Kidney (tissue), 14 donors: ENCODE results near the gene UBN1. TPM values are rescaled to one million over a fixed set of nuclear protein-coding genes. Genes with fewer than 3 reads are reported as not detected.

Source experiments
- DNase-seq, 5 donors: peaks; one replicate each; pipeline ENCODE4 v3.0.0-alpha.2; 2013 to 2020
- FAIRE-seq: peaks from 2 replicates; lab custom pipeline; 2012; peaks lifted over from hg19 to GRCh38; lab: Jason Lieb, UNC
- H3K27ac ChIP-seq, 2 donors: one replicate each; pipeline ENCODE4 v1.7.0; 2013; ENCODE audit warnings: low read depth in 2 of 2, low read length in 2 of 2, inconsistent platforms in 1 of 2
- H3K27me3 ChIP-seq: one replicate; pipeline ENCODE4 v1.7.1; 2013; ENCODE audit warnings: low read length, inconsistent platforms; ENCODE audit not compliant: control insufficient read depth, insufficient read depth
- H3K36me3 ChIP-seq, 3 donors: one replicate each; pipeline versions ENCODE4 v1.7.0 to v1.7.1; 2013; ENCODE audit warnings: low read length in 3 of 3, control low read depth in 1 of 3, inconsistent platforms in 1 of 3; ENCODE audit not compliant: insufficient read depth in 3 of 3, control insufficient read depth in 2 of 3
- H3K4me1 ChIP-seq, 3 donors: one replicate each; pipeline versions ENCODE4 v1.7.0 to v1.7.1; 2013; ENCODE audit warnings: low read length in 3 of 3, inconsistent platforms in 1 of 3, low read depth in 1 of 3; ENCODE audit not compliant: control insufficient read depth in 2 of 3, insufficient read depth in 2 of 3
- H3K4me3 ChIP-seq, 3 donors: one replicate each; pipeline versions ENCODE4 v1.7.0 to v1.8.1; 2013; ENCODE audit warnings: low read length in 3 of 3, control low read depth in 1 of 3, inconsistent platforms in 1 of 3
- H3K9ac ChIP-seq, 3 donors: one replicate each; pipeline versions ENCODE4 v1.7.0 to v1.7.1; 2013; ENCODE audit warnings: low read length in 3 of 3, control low read depth in 1 of 3, inconsistent platforms in 1 of 3
- H3K9me3 ChIP-seq, 3 donors: one replicate each; pipeline versions ENCODE4 v1.7.0 to v1.7.1; 2013; ENCODE audit warnings: low read length in 3 of 3, control low read depth in 1 of 3, inconsistent platforms in 1 of 3; ENCODE audit not compliant: control insufficient read depth in 2 of 3, insufficient read depth in 1 of 3
- CTCF ChIP-seq: IDR thresholded peaks from 3 replicates; pipeline ENCODE4 v1.5.1; 2012; ENCODE audit warnings: mild to moderate bottlenecking, moderate library complexity, borderline replicate concordance; ENCODE audit not compliant: insufficient read depth; ENCODE audit errors: extremely low read depth
- intact Hi-C: fragments of 100-400 bp; cut with DNase I; formaldehyde crosslinking; loops from one replicate; pipeline ENCODE4 v1.11.1; 2022
- polyA plus RNA-seq: library from polyadenylated mRNA; stranded (reverse); fragments of 350-450 nt; fragmentation: Illumina TruSeq; extraction: RNeasy Lipid Tissue Mini Kit (QIAGEN cat#74804); gene quantifications from one replicate; pipeline ENCODE4 v1.2.3, GENCODE V29; 2014; ENCODE audit warnings: low read depth, low replicate concordance; ENCODE audit not compliant: insufficient read depth
- total RNA-seq: library from RNA; stranded (reverse); fragmentation: NEBNext Ultra II Directional; extraction: Animal tissue kit (Norgen Biotek cat#: 25700); gene quantifications from one replicate; pipeline ENCODE4 v1.2.1, GENCODE V29; 2021
- donor health status: control.
- donor health status: control.
- donor health status: control.
- donor health status: control.
- donor health status: control.
- donor health status: DM: yes; HTN: yes; CAD: no.
- donor health status: Normal renal cell carcinoma (clear cell type).

The UBN1 gene
- total and polyA plus RNA-seq, 2 donors from 2014 or later = 6.1 to 28.6 TPM

- intact Hi-C loops = no loop called here
- H3K9me3 ChIP-seq = no peaks in the 10 kb centered on the region
- FAIRE-seq (no peak), DNase-seq (no peak)
- no peak overlapping the region for H3K4me3 ChIP-seq
- no peak overlapping the region for H3K9ac ChIP-seq
- no peak for TF ChIP-seq CTCF
- H3K27me3 ChIP-seq = no peaks in the 10 kb centered on the region
- H3K36me3 ChIP-seq = peaks cover 4 to 48% (median 38%) of the 10 kb centered on the region in 3 donors
- no peak overlapping the region for H3K27ac ChIP-seq
- peaks cover 0 to 10% (median 6%) of the 10 kb centered on the region in 3 donors for H3K4me1 ChIP-seq
These were observed 15.4 kb downstream of the UBN1 start for GRCh38 chr16:4862639-4863038.

- Histone ChIP-seq H3K9ac (no peak overlapping the region), H3K27me3 (no peaks in the 10 kb centered on the region), H3K4me1 (peaks cover 3 to 25% (median 23%) of the 10 kb centered on the region in 3 donors), H3K4me3 (no peak overlapping the region), H3K36me3 (peaks cover 0 to 33% (median 23%) of the 10 kb centered on the region in 3 donors), H3K27ac (no peak overlapping the region), H3K9me3 (no peaks in the 10 kb centered on the region)
- no peak for TF ChIP-seq CTCF
- intact Hi-C loops = no loop called here
- FAIRE-seq = no peak
- DNase-seq = no peak
These were observed 17.4 kb downstream of the UBN1 start for GRCh38 chr16:4864728-4865127.

- H3K9ac ChIP-seq = no peak overlapping the region
- H3K4me3 ChIP-seq = no peak overlapping the region
- FAIRE-seq (no peak), DNase-seq (peak in 1 of 5 donors; percentile 61)
- peaks cover 3 to 29% (median 25%) of the 10 kb centered on the region in 3 donors for H3K4me1 ChIP-seq
- no peak overlapping the region for H3K27ac ChIP-seq
- H3K9me3 ChIP-seq = no peaks in the 10 kb centered on the region
- intact Hi-C loops = no loop called here
- no peak for TF ChIP-seq CTCF
- no peaks in the 10 kb centered on the region for H3K27me3 ChIP-seq
- peaks cover 0 to 32% (median 19%) of the 10 kb centered on the region in 3 donors for H3K36me3 ChIP-seq
These were observed 18.1 kb downstream of the UBN1 start for GRCh38 chr16:4865231-4865860.
